Right lung (tissue), 5 donors: ENCODE results near the gene SGCE. TPM values are rescaled to one million over a fixed set of nuclear protein-coding genes. Genes with fewer than 3 reads are reported as not detected.

Experiments used
- DNase-seq, 2 donors: peaks; one replicate each; pipeline ENCODE4 v3.0.0-alpha.2; 2013
- polyA plus RNA-seq, 5 donors: library from polyadenylated mRNA; unstranded; fragments of 120-200 nt; gene quantifications; one replicate each; pipeline versions ENCODE4 v1.2.1 to v1.2.3, GENCODE V29; 2013; ENCODE audit warnings: inconsistent platforms in 1 of 5, low replicate concordance in 1 of 5; ENCODE audit not compliant: insufficient read length in 5 of 5, insufficient read depth in 1 of 5

The SGCE gene
- polyA plus RNA-seq, 5 donors = 60.0 to 92.1 (median 78.5) TPM

- no peak for DNase-seq
Measured at GRCh38 chr7:94664023-94664422, 8.1 kb upstream of the SGCE start.

GRCh38 chr7:94662548-94662947 lies 6.6 kb upstream of the SGCE start:
- no peak for DNase-seq

- no peak for DNase-seq
Measured at GRCh38 chr7:94660006-94660405, 4.1 kb upstream of the SGCE start.

- DNase-seq = no peak
Measured at GRCh38 chr7:94658826-94659225, 2.9 kb upstream of the SGCE start.

- DNase-seq = peak; percentile 90 to 92
Measured at GRCh38 chr7:94657771-94658693, 2.1 kb upstream of the SGCE start.

GRCh38 chr7:94656925-94657731 lies 1.2 kb upstream of the SGCE start:
- peak; percentile 38 to 42 for DNase-seq

GRCh38 chr7:94656658-94656924 lies 658 bp upstream of the SGCE start:
- DNase-seq = peak in 1 of 2 donors; percentile 32

GRCh38 chr7:94655126-94655847 lies 646 bp downstream of the SGCE start:
- DNase-seq = peak; percentile 45

- DNase-seq = peak in 1 of 2 donors; percentile 6
Measured at GRCh38 chr7:94654783-94655125, 1.2 kb downstream of the SGCE start.

- no peak for DNase-seq
Measured at GRCh38 chr7:94650147-94651051, 5.5 kb downstream of the SGCE start.

GRCh38 chr7:94649450-94649849 lies 6.5 kb downstream of the SGCE start:
- DNase-seq = no peak

GRCh38 chr7:94648731-94649130 lies 7.2 kb downstream of the SGCE start:
- no peak for DNase-seq

GRCh38 chr7:94647295-94647694 lies 8.6 kb downstream of the SGCE start:
- no peak for DNase-seq

GRCh38 chr7:94643771-94644545 lies 12.0 kb downstream of the SGCE start:
- no peak for DNase-seq

- no peak for DNase-seq
Measured at GRCh38 chr7:94642838-94643653, 12.9 kb downstream of the SGCE start.

GRCh38 chr7:94639384-94639783 lies 16.5 kb downstream of the SGCE start:
- DNase-seq = no peak

GRCh38 chr7:94635687-94636086 lies 20.2 kb downstream of the SGCE start:
- DNase-seq = no peak

- no peak for DNase-seq
Measured at GRCh38 chr7:94634502-94634901, 21.4 kb downstream of the SGCE start.

- no peak for DNase-seq
Measured at GRCh38 chr7:94633687-94634086, 22.2 kb downstream of the SGCE start.

- no peak for DNase-seq
Measured at GRCh38 chr7:94633014-94633341, 23.0 kb downstream of the SGCE start.
